Activated CD8-positive, alpha-beta T cell treated with anti-CD3 and anti-CD28 coated beads for 36 hours (primary cell): ENCODE data around the gene CABP7. TPM values are rescaled to one million over a fixed set of nuclear protein-coding genes. Genes with fewer than 3 reads are reported as not detected.

ENCODE experiments used
- ATAC-seq: fragments of 200-7000 bp; cut with Tn5 transposase; one replicate; pipeline ENCODE4 v1.10.0; 2021; ENCODE audit warnings: mild to moderate bottlenecking, moderate library complexity
- CTCF ChIA-PET: fragments of 350-600 bp; sonication (Branson Sonifier 250); formaldehyde crosslinking; loops from one replicate; lab custom pipeline; 2021; ENCODE audit warnings: antibody characterized with exemption; lab: Charles Lee
- POLR2A ChIA-PET: fragments of 350-600 bp; sonication (Branson Sonifier 250); formaldehyde crosslinking; loops from one replicate; lab custom pipeline; 2021; ENCODE audit warnings: antibody characterized with exemption; lab: Charles Lee
- DNase-seq: peaks from one replicate; pipeline ENCODE4 v3.0.0-alpha.2; 2020
- H3K27ac Mint-ChIP-seq: one replicate; pipeline ENCODE4 v1.8.0; 2021; ENCODE audit warnings: mild to moderate bottlenecking, mixed read lengths
- H3K27me3 Mint-ChIP-seq: one replicate; pipeline ENCODE4 v1.8.0; 2021; ENCODE audit warnings: mixed read lengths
- H3K36me3 Mint-ChIP-seq: one replicate; pipeline ENCODE4 v1.8.0; 2021; ENCODE audit warnings: low read depth, mixed read lengths
- H3K4me1 Mint-ChIP-seq: one replicate; pipeline ENCODE4 v1.8.0; 2021; ENCODE audit warnings: low read depth, mixed read lengths
- H3K4me3 Mint-ChIP-seq: one replicate; pipeline ENCODE4 v1.8.0; 2021; ENCODE audit warnings: mild to moderate bottlenecking, moderate library complexity, mixed read lengths
- H3K9me3 Mint-ChIP-seq: one replicate; pipeline ENCODE4 v1.8.0; 2021; ENCODE audit warnings: mixed read lengths
- intact Hi-C: fragments of 100-400 bp; cut with micrococcal nuclease; formaldehyde crosslinking; loops from one replicate; pipeline ENCODE4 v1.10.0; 2022
- total RNA-seq, 2 experiments: library from RNA; stranded (reverse); gene quantifications; one replicate each; pipeline ENCODE4 v1.2.3, GENCODE V29; 2021
- TF ChIP-seq, protein P1 (sequence below): fragments of 200-600 bp; IDR thresholded peaks from one replicate; pipeline ENCODE4 v1.8.0; 2022; ENCODE audit warnings: antibody characterized with exemption, mild to moderate bottlenecking

Gene CABP7
- total RNA-seq, 2 experiments from 2014 or later, result 0.09 TPM; not detected in 1

DNA sequence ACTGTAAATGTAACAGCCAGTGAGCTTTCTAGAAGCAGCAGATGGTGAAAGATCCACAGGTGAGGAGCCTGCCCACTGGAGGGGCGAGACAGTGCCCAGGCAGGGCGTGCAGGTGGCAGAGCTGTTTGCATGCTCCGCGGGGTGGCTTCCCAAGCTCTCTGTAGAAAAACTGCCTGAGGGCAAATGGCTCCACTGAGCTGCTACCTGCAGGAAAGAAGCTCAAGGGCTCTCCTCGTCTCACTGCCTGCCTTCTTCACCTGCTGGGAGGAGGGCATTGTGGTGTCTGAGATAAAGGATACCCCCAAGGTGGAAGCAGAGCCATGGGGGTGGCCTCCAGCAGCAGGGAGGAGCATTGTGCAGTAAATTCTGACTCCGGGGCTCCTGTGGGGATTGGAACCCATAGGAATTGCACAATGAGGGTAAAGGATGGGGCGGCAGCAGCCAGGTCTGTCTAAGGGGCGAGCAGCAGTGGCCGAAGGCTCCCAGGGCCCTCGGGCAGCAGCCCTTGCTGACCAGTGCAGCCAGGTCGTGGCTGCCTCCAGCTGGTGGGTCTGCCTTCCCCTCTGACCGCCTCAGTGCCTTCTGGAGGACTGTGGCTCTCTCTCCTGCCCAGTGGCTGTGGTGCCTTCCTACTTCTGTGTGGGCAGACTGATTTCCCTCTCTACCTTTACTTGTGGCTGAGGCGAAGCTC, 28.0 kb upstream of the CABP7 start:
- Mint-ChIP-seq H3K9me3 (no peaks in the 10 kb centered on the region), H3K4me1 (no peaks in the 10 kb centered on the region), H3K27ac (no peak overlapping the region), H3K27me3 (no peaks in the 10 kb centered on the region), H3K4me3 (no peak overlapping the region), H3K36me3 (peaks cover 7% of the 10 kb centered on the region)
- POLR2A ChIA-PET, result interaction anchor here (1.2 kb wide), 1 partner anchor 113 kb away, joined by 3 read pairs; no protein-coding TSS in a partner anchor
- intact Hi-C loops, result no loop called here
- TF ChIP-seq, protein P1, sequence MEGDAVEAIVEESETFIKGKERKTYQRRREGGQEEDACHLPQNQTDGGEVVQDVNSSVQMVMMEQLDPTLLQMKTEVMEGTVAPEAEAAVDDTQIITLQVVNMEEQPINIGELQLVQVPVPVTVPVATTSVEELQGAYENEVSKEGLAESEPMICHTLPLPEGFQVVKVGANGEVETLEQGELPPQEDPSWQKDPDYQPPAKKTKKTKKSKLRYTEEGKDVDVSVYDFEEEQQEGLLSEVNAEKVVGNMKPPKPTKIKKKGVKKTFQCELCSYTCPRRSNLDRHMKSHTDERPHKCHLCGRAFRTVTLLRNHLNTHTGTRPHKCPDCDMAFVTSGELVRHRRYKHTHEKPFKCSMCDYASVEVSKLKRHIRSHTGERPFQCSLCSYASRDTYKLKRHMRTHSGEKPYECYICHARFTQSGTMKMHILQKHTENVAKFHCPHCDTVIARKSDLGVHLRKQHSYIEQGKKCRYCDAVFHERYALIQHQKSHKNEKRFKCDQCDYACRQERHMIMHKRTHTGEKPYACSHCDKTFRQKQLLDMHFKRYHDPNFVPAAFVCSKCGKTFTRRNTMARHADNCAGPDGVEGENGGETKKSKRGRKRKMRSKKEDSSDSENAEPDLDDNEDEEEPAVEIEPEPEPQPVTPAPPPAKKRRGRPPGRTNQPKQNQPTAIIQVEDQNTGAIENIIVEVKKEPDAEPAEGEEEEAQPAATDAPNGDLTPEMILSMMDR, result no peak
- no peak for ATAC-seq
- CTCF ChIA-PET, result interaction anchor here (1.1 kb wide), 1 partner anchor 66 kb away, joined by 4 read pairs; no protein-coding TSS in a partner anchor
- DNase-seq, result no peak

- POLR2A ChIA-PET, result no interaction called here
- intact Hi-C loops, result no loop called here
- Mint-ChIP-seq H3K36me3 (peaks cover 2% of the 10 kb centered on the region), H3K27ac (no peak overlapping the region), H3K27me3 (no peaks in the 10 kb centered on the region), H3K9me3 (no peaks in the 10 kb centered on the region), H3K4me1 (no peaks in the 10 kb centered on the region), H3K4me3 (no peak overlapping the region)
- DNase-seq (no peak), ATAC-seq (no peak)
- CTCF ChIA-PET, result no interaction called here
- TF ChIP-seq, protein P1, result no peak
Observed at GRCh38 chr22:29692327-29692640, 27.5 kb upstream of the CABP7 start.

DNA sequence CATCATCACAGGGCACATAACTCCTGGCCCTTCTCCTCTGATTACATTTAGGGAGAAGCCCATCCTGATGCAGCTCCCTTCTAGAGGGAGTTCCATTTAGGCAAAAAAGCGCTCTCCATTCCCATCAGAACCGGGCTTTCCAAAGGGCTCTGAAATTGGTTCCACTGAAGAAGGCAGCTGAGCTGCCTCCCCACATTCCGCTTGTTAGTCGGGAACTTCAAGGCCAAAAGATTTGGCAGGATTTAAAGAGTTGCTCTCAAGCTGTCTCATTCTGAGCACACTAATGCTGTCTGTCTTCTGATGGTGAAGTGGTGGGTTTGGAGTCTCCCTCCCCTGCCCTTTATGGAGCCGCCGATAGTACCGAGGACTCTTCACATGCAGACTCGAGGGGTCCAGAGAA, 26.6 kb upstream of the CABP7 start:
- ChIA-PET POLR2A (no interaction called here), CTCF (no interaction called here)
- no peak for DNase-seq
- H3K27me3 Mint-ChIP-seq, result no peaks in the 10 kb centered on the region
- TF ChIP-seq, protein P1, result no peak
- no peaks in the 10 kb centered on the region for H3K4me1 Mint-ChIP-seq
- H3K4me3 Mint-ChIP-seq, result no peak overlapping the region
- no peak overlapping the region for H3K27ac Mint-ChIP-seq
- intact Hi-C loops, result no loop called here
- H3K9me3 Mint-ChIP-seq, result no peaks in the 10 kb centered on the region
- H3K36me3 Mint-ChIP-seq, result peaks cover 2% of the 10 kb centered on the region
- ATAC-seq, result no peak

DNA sequence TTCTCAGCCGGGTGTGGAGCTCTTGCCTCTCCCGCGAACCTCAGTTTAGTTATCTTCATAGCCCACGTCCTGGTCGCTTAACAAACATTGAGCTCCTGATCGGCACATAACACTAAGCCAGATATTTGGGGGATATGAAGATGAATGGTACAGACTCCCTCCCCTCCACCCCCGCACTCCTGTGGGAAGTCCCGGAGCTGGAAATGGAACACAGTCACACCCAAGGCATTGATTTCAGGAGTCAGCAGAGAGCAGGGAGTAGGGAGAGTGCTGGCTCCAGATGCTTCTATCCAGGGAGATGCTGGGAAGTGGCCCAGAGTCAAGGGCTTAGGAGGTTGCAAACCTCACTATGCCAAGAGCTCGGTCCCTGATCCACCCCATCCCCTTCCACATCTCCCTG, 26.1 kb upstream of the CABP7 start:
- ATAC-seq (no peak), DNase-seq (no peak)
- intact Hi-C loops, result no loop called here
- H3K27me3 Mint-ChIP-seq, result no peaks in the 10 kb centered on the region
- no peaks in the 10 kb centered on the region for H3K9me3 Mint-ChIP-seq
- ChIA-PET CTCF (no interaction called here), POLR2A (no interaction called here)
- H3K36me3 Mint-ChIP-seq, result peaks cover 2% of the 10 kb centered on the region
- H3K27ac Mint-ChIP-seq, result no peak overlapping the region
- no peaks in the 10 kb centered on the region for H3K4me1 Mint-ChIP-seq
- H3K4me3 Mint-ChIP-seq, result no peak overlapping the region
- TF ChIP-seq, protein P1, result no peak

GRCh38 chr22:29695129-29695926, 24.5 kb upstream of the CABP7 start:
- Mint-ChIP-seq H3K9me3 (no peaks in the 10 kb centered on the region), H3K27me3 (no peaks in the 10 kb centered on the region), H3K4me3 (no peak overlapping the region), H3K27ac (no peak overlapping the region), H3K36me3 (peaks cover 2% of the 10 kb centered on the region), H3K4me1 (no peaks in the 10 kb centered on the region)
- intact Hi-C loops, result no loop called here
- ChIA-PET CTCF (interaction anchor here (1.1 kb wide), 1 partner anchor 70 kb away, joined by 3 read pairs; no protein-coding TSS in a partner anchor), POLR2A (no interaction called here)
- TF ChIP-seq, protein P1, result no peak
- no peak for DNase-seq
- ATAC-seq, result no peak
